ENCODE measurements around the gene RPH3AL.

DNA sequence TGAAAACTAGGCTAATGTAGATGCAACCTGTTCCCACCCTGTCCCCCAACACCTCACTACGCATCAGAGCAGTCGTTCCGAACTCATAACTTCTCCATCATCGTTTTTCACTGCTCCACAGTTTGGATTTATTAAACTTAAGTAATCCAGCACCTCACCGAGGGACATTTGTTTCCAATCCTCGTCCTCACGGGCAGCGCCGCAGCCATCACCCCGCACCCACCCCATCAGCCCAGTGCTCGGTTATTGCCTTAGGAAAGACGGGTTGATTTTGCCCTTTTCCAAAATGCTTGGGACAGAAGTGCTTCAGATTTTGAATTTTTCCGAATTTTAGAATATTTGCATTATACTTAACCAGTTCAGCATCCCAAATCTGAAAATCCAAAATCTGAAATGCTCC is 100.2 kb downstream of the RPH3AL start:
- no peak for TF ChIP-seq EZH2 (IDR thresholded peaks at IDR 0.05; ENCODE audit: borderline replicate concordance, insufficient read depth, low read length, poor library complexity, severe bottlenecking)
- TF ChIP-seq, protein P1, sequence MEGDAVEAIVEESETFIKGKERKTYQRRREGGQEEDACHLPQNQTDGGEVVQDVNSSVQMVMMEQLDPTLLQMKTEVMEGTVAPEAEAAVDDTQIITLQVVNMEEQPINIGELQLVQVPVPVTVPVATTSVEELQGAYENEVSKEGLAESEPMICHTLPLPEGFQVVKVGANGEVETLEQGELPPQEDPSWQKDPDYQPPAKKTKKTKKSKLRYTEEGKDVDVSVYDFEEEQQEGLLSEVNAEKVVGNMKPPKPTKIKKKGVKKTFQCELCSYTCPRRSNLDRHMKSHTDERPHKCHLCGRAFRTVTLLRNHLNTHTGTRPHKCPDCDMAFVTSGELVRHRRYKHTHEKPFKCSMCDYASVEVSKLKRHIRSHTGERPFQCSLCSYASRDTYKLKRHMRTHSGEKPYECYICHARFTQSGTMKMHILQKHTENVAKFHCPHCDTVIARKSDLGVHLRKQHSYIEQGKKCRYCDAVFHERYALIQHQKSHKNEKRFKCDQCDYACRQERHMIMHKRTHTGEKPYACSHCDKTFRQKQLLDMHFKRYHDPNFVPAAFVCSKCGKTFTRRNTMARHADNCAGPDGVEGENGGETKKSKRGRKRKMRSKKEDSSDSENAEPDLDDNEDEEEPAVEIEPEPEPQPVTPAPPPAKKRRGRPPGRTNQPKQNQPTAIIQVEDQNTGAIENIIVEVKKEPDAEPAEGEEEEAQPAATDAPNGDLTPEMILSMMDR (IDR thresholded peaks at IDR 0.05; ENCODE audit: poor library complexity, severe bottlenecking), result no peak
- TF ChIP-seq MXI1 (conservative IDR thresholded peaks at IDR 0.05; ENCODE audit: poor library complexity, severe bottlenecking), result no peak
- no peak for TF ChIP-seq TAF1 (IDR thresholded peaks at IDR 0.05; ENCODE audit: low read depth)
- no peak for TF ChIP-seq RAD21 (conservative IDR thresholded peaks at IDR 0.05)
- TF ChIP-seq POLR2AphosphoS5 (IDR thresholded peaks at IDR 0.05), result no peak
- no peak for TF ChIP-seq SMC3 (conservative IDR thresholded peaks at IDR 0.05; ENCODE audit: poor library complexity)
- TF ChIP-seq, protein P2, sequence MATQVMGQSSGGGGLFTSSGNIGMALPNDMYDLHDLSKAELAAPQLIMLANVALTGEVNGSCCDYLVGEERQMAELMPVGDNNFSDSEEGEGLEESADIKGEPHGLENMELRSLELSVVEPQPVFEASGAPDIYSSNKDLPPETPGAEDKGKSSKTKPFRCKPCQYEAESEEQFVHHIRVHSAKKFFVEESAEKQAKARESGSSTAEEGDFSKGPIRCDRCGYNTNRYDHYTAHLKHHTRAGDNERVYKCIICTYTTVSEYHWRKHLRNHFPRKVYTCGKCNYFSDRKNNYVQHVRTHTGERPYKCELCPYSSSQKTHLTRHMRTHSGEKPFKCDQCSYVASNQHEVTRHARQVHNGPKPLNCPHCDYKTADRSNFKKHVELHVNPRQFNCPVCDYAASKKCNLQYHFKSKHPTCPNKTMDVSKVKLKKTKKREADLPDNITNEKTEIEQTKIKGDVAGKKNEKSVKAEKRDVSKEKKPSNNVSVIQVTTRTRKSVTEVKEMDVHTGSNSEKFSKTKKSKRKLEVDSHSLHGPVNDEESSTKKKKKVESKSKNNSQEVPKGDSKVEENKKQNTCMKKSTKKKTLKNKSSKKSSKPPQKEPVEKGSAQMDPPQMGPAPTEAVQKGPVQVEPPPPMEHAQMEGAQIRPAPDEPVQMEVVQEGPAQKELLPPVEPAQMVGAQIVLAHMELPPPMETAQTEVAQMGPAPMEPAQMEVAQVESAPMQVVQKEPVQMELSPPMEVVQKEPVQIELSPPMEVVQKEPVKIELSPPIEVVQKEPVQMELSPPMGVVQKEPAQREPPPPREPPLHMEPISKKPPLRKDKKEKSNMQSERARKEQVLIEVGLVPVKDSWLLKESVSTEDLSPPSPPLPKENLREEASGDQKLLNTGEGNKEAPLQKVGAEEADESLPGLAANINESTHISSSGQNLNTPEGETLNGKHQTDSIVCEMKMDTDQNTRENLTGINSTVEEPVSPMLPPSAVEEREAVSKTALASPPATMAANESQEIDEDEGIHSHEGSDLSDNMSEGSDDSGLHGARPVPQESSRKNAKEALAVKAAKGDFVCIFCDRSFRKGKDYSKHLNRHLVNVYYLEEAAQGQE (IDR thresholded peaks at IDR 0.05; ENCODE audit: borderline replicate concordance), result no peak
- no peak for TF ChIP-seq EP300 (conservative IDR thresholded peaks at IDR 0.05; ENCODE audit: poor library complexity, severe bottlenecking)

Data from neural cell (in vitro differentiated cells).